ENCODE measurements around the gene PLXNC1.

DNA sequence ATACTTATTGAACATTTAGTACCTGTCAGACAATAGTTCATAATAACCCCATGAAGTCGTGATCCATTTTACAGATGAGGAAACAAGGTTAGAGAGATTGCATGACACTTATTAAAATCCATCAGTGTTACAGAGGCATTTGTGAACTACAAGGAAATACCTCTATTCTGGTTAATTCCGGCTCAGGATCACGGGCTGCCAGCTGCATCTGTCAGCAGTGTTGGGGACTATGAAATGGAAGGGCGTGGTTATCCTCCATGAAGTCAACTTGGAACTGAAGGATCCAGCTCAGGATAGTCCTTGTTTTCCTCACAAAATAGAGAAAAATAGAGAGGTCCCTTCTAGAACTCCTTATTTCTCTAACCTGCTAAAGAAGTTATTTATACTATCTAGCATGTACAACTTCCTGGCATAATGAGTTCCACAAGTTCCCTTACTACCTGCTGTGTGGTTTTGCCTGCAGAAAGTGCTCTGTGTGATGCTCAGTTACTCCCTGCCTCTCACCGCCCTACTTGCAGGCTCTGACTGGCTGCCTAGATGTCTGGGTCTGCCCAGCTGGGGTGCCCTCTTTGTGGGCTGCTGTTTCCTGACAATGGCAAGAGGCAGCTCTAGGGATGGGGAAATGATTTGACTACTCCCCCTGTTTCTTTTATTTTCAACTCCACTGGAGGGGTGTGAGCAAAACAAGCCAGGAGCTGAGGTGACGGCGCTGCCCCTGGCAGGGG is 36.8 kb downstream of the PLXNC1 start:
- TF ChIP-seq FOXA2 (IDR thresholded peaks at IDR 0.05) (no peak), YY1 (IDR thresholded peaks at IDR 0.05) (no peak), GABPA (IDR thresholded peaks at IDR 0.05 in 1 of 2, conservative IDR thresholded peaks at IDR 0.05 in 1 of 2) (no peak), JUND (IDR thresholded peaks at IDR 0.05) (no peak), FOXA1 (IDR thresholded peaks at IDR 0.05) (no peak)
- TF ChIP-seq, protein P1, sequence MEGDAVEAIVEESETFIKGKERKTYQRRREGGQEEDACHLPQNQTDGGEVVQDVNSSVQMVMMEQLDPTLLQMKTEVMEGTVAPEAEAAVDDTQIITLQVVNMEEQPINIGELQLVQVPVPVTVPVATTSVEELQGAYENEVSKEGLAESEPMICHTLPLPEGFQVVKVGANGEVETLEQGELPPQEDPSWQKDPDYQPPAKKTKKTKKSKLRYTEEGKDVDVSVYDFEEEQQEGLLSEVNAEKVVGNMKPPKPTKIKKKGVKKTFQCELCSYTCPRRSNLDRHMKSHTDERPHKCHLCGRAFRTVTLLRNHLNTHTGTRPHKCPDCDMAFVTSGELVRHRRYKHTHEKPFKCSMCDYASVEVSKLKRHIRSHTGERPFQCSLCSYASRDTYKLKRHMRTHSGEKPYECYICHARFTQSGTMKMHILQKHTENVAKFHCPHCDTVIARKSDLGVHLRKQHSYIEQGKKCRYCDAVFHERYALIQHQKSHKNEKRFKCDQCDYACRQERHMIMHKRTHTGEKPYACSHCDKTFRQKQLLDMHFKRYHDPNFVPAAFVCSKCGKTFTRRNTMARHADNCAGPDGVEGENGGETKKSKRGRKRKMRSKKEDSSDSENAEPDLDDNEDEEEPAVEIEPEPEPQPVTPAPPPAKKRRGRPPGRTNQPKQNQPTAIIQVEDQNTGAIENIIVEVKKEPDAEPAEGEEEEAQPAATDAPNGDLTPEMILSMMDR (IDR thresholded peaks at IDR 0.05; ENCODE audit: low read depth, low read length, missing input control) = no peak
- TF ChIP-seq, protein P2, sequence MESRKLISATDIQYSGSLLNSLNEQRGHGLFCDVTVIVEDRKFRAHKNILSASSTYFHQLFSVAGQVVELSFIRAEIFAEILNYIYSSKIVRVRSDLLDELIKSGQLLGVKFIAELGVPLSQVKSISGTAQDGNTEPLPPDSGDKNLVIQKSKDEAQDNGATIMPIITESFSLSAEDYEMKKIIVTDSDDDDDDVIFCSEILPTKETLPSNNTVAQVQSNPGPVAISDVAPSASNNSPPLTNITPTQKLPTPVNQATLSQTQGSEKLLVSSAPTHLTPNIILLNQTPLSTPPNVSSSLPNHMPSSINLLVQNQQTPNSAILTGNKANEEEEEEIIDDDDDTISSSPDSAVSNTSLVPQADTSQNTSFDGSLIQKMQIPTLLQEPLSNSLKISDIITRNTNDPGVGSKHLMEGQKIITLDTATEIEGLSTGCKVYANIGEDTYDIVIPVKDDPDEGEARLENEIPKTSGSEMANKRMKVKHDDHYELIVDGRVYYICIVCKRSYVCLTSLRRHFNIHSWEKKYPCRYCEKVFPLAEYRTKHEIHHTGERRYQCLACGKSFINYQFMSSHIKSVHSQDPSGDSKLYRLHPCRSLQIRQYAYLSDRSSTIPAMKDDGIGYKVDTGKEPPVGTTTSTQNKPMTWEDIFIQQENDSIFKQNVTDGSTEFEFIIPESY (IDR thresholded peaks at IDR 0.05) = no peak
